AG04449 (cell line): ENCODE data around the gene PELI1.

Experiments used
- CTCF ChIA-PET: fragments of 350-600 bp; formaldehyde crosslinking; extraction: SDS; loops from one replicate; lab custom pipeline; 2021; ENCODE audit warnings: antibody characterized with exemption; lab: Yijun Ruan, JAX
- POLR2A ChIA-PET: fragments of 400-600, 350-600 bp; formaldehyde crosslinking; extraction: SDS; loops from one replicate; lab custom pipeline; 2020; ENCODE audit warnings: antibody characterized with exemption, inconsistent platforms; lab: Yijun Ruan, JAX
- DNase-seq: peaks from one replicate; pipeline ENCODE4 v3.0.0-alpha.2; 2010; ENCODE audit warnings: low read depth, low spot score
- H3K4me3 ChIP-seq: 2 replicates; pipeline ENCODE4 v1.5.1; 2011; ENCODE audit warnings: low read depth, mild to moderate bottlenecking, control low read depth, low read length
- TF ChIP-seq, protein P1 (sequence below): IDR thresholded peaks from one replicate; pipeline ENCODE4 v1.5.1; 2011; ENCODE audit warnings: mild to moderate bottlenecking, moderate library complexity, low read length, control low read depth, inconsistent platforms; ENCODE audit not compliant: insufficient read depth; ENCODE audit errors: missing control alignments

The PELI1 gene

DNA sequence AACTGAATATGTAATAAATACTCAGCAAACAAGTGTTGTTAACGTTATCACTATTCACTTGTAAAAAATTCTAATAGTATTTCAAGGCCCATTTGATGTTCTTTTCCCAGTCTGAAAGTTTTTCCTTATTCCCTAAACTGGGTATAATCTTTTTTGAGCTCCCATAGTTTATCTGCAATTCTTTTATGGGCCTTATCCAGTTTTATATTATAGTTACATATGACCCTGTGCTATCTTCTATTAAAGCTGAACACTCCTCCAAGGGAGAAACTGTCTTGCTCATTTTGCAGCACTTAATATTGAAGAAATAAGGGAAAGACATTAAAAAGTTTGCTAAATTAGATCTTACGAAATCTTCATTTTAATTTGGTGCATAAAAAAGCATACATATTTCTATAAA, 13.9 kb downstream of the PELI1 start:
- ChIA-PET POLR2A (no interaction called here), CTCF (interaction anchor here (0.8 to 1.4 kb wide), 2 partner anchors 12 to 200 kb away, joined by 3 to 5 read pairs; no protein-coding TSS in a partner anchor)
- DNase-seq: no peak
- H3K4me3 ChIP-seq: no peak overlapping the region
- TF ChIP-seq, protein P1, sequence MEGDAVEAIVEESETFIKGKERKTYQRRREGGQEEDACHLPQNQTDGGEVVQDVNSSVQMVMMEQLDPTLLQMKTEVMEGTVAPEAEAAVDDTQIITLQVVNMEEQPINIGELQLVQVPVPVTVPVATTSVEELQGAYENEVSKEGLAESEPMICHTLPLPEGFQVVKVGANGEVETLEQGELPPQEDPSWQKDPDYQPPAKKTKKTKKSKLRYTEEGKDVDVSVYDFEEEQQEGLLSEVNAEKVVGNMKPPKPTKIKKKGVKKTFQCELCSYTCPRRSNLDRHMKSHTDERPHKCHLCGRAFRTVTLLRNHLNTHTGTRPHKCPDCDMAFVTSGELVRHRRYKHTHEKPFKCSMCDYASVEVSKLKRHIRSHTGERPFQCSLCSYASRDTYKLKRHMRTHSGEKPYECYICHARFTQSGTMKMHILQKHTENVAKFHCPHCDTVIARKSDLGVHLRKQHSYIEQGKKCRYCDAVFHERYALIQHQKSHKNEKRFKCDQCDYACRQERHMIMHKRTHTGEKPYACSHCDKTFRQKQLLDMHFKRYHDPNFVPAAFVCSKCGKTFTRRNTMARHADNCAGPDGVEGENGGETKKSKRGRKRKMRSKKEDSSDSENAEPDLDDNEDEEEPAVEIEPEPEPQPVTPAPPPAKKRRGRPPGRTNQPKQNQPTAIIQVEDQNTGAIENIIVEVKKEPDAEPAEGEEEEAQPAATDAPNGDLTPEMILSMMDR: no peak

DNA sequence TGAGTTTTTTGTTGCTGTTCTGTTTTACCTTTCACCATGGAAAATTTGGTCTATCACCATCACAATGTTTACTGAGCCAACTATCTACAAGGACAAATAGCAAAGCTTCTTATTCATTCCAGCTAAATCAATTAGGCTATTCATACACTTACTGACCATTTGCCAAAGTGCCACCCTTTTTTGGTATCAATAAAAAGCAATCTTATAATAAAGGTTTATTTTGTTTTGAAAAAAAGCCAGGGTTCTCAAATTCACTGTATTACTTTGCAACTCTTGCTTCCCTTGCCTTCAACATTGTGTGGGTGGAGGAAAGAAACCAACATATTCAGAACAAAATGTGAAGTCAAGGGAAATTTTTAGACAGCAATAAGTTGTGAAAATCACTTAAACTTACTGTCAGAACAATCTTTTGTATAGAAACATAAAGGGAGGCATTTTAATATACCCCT, 15.3 kb downstream of the PELI1 start:
- POLR2A ChIA-PET: no interaction called here
- no peak for DNase-seq
- no peak overlapping the region for H3K4me3 ChIP-seq
- TF ChIP-seq, protein P1: no peak
- CTCF ChIA-PET: no interaction called here

DNA sequence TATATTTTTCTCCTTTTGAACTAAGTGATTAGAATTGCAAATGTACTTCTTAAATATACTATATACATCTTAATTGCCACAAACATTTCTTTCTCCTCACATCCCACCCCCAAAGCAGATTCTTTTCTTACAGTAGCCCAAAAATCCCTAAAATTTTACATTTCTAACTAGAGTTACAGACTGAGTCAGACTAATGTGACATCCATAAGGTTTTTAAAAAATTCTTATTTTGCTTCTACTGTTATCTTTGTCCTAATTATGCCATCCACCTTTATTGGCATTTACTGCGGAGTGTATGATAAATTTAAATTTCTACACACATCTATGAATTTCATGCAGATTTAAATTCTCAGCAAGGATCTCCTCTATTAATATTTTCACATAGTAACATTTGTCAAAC, 15.8 kb downstream of the PELI1 start:
- CTCF ChIA-PET: no interaction called here

DNA sequence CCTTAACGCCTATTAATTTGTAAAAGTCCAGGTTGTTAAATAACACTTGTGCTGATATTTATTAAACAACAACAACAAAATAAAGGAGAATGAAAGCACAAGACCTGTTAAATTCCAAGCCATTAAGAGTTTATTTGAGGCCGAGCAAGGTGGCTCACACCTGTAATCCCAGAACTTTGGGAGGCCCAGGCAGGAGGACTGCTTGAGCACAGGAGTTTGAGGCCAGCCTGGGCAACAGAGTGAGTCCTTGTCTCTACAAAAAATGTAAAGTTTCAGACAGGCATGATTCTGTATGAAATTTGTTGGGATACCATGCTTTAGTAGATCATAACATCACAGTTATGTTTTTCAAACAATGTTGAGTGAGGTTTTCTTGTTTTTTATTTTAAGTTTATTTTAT, 17.1 kb downstream of the PELI1 start:
- no peak for DNase-seq
- no peak overlapping the region for H3K4me3 ChIP-seq
- CTCF ChIA-PET: no interaction called here
- TF ChIP-seq, protein P1: no peak
- POLR2A ChIA-PET: no interaction called here

More for the DNA sequence above, 15.8 kb downstream of the PELI1 start:
- no peak for DNase-seq
- H3K4me3 ChIP-seq: no peak overlapping the region
- POLR2A ChIA-PET: no interaction called here
- TF ChIP-seq, protein P1: no peak

DNA sequence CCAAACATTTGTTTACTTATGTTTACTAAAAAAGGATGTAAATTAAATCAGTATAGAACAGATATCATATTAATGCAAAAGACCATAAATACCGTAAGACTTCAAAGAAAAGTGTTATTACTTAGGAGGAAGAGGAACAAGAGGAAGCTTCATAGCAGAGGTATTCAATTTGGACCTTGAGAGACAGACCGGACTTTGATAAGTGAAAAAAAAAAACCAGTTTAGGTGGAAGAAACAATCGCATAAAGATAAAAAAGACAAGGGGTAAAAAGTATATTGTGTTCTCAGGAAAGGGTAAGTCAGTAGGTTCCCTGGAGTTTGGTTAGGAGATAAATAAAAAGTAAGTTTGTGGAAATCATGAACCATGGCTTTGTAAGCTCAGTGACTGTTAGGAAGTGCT, 17.6 kb downstream of the PELI1 start:
- H3K4me3 ChIP-seq: no peak overlapping the region
- TF ChIP-seq, protein P1: no peak
- ChIA-PET CTCF (no interaction called here), POLR2A (no interaction called here)
- no peak for DNase-seq

DNA sequence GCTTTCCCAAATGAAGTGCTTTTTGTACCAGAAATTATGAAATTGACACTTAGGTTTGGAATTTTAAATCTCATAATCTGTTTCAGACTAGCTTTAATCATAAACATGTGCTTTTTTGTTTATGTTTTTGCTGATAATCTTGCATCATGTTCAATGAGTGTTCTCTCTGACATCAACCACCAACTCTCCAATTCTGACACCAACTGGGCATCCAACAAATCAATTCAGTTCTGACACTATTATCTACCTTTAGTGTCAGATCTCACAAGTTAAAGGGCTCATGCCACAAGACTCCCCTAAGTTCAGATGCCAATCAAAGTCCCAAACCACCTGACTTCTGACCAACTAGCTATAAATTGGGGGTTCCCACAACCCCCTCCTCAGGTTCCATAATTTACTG, 19.6 kb downstream of the PELI1 start:
- CTCF ChIA-PET: interaction anchor here (0.6 to 1.1 kb wide), 3 partner anchors 8 to 204 kb away, joined by 3 read pairs; no protein-coding TSS in a partner anchor
- no peak overlapping the region for H3K4me3 ChIP-seq
- POLR2A ChIA-PET: no interaction called here
- no peak for DNase-seq
- TF ChIP-seq, protein P1: no peak
